Measurements from ENCODE around the gene RFNG. TPM values are rescaled to one million over a fixed set of nuclear protein-coding genes. Genes with fewer than 3 reads are reported as not detected.

The RFNG gene
- total and polyA plus RNA-seq, 2 of the 13 experiments (the other 11 are each of a cell fraction or from before 2014, with no cell fraction given), result 61.4 to 64.0 TPM

DNA sequence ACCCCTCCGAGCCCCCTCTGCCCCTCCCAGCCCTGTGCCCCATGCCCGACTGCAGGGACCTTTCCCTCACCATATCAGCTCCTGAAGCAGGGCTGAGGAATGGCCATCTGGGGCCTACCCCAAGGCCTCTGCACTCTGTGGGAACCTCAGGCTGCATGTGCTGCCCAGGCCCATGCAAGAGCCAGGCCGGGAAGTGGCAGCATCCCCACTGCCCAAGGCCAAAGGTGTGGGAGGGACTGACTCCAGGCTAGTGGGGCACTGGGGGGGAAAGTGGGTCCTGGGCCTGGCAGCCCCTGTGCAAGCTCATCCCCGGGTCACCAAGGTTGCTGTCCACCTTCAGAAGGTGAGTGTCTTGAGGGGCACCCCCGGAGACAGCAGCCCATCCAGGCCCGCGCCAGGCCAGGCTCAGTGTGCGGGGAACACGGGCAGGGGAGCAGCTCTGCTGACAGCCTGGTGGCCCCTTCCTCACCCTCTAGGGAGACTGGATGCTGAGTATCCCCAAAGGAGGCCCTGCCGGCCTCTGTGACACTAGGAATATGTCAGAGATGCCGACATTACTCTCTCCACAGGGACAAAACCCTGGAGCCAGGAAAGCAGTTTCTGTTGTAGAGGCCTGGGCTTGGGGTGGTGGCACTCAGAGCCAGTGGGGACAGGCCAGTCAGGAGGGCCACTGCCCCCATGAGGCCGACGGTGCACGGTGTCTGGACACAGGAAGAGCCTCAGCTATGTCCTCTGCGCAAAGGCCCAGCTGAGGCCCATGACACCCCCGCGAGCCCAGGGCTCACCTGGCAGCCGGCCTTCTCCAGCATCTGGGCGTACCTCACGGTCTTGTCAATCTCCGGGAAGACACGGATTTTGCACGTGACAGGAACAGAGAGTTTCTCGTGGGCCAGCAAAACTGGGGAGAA is 10.7 kb upstream of the RFNG start (continued):
- TF ChIP-seq, protein P1, sequence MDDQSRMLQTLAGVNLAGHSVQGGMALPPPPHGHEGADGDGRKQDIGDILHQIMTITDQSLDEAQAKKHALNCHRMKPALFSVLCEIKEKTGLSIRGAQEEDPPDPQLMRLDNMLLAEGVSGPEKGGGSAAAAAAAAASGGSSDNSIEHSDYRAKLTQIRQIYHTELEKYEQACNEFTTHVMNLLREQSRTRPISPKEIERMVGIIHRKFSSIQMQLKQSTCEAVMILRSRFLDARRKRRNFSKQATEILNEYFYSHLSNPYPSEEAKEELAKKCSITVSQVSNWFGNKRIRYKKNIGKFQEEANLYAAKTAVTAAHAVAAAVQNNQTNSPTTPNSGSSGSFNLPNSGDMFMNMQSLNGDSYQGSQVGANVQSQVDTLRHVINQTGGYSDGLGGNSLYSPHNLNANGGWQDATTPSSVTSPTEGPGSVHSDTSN (CRISPR knock-in tag; IDR thresholded peaks at IDR 0.05; ENCODE audit: borderline replicate concordance), result no peak
- TF ChIP-seq MZF1 (CRISPR knock-in tag; IDR thresholded peaks at IDR 0.05; ENCODE audit: borderline replicate concordance), result no peak
- TF ChIP-seq RAD21 (CRISPR knock-in tag; IDR thresholded peaks at IDR 0.05), result 0 out of 2 replicates have a peak, but pooled peaks have one; percentile 43
- TF ChIP-seq KDM5B (CRISPR knock-in tag; IDR thresholded peaks at IDR 0.05; ENCODE audit: borderline replicate concordance), result no peak
- TF ChIP-seq RORA (CRISPR knock-in tag; IDR thresholded peaks at IDR 0.05), result no peak
- peak; percentile 82 for TF ChIP-seq AGO2 (optimal IDR thresholded peaks at IDR 0.05; ENCODE audit: low read depth, low read length)
- TF ChIP-seq, protein P2, sequence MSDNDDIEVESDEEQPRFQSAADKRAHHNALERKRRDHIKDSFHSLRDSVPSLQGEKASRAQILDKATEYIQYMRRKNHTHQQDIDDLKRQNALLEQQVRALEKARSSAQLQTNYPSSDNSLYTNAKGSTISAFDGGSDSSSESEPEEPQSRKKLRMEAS (IDR thresholded peaks at IDR 0.05), result no peak
- no peak for TF ChIP-seq ATF7-NPFF (CRISPR knock-in tag; IDR thresholded peaks at IDR 0.05; ENCODE audit: low read depth)
- no peak for TF ChIP-seq ZNF607 (CRISPR knock-in tag; IDR thresholded peaks at IDR 0.05; ENCODE audit: borderline replicate concordance)
- no peak for TF ChIP-seq HHEX (CRISPR knock-in tag; IDR thresholded peaks at IDR 0.05)
- TF ChIP-seq ZNF792 (CRISPR knock-in tag; IDR thresholded peaks at IDR 0.05), result no peak
- TF ChIP-seq HDAC2 (CRISPR knock-in tag; IDR thresholded peaks at IDR 0.05), result no peak
- TF ChIP-seq ZNF768 (CRISPR knock-in tag; IDR thresholded peaks at IDR 0.05), result 0 out of 2 replicates have a peak, but pooled peaks have one; percentile 17
- TF ChIP-seq, protein P3, sequence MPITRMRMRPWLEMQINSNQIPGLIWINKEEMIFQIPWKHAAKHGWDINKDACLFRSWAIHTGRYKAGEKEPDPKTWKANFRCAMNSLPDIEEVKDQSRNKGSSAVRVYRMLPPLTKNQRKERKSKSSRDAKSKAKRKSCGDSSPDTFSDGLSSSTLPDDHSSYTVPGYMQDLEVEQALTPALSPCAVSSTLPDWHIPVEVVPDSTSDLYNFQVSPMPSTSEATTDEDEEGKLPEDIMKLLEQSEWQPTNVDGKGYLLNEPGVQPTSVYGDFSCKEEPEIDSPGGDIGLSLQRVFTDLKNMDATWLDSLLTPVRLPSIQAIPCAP (CRISPR knock-in tag; IDR thresholded peaks at IDR 0.05; ENCODE audit: low read depth), result no peak
- TF ChIP-seq MED1 (CRISPR knock-in tag; IDR thresholded peaks at IDR 0.05), result 0 out of 2 replicates have a peak, but pooled peaks have one; percentile 19
- TF ChIP-seq ZNF761 (CRISPR knock-in tag; conservative IDR thresholded peaks at IDR 0.05), result no peak
- TF ChIP-seq, protein P4, sequence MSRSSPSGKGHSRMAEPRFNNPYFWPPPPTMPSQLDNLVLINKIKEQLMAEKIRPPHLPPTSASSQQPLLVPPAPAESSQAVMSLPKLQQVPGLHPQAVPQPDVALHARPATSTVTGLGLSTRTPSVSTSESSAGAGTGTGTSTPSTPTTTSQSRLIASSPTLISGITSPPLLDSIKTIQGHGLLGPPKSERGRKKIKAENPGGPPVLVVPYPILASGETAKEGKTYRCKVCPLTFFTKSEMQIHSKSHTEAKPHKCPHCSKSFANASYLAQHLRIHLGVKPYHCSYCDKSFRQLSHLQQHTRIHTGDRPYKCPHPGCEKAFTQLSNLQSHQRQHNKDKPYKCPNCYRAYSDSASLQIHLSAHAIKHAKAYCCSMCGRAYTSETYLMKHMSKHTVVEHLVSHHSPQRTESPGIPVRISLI (CRISPR knock-in tag; IDR thresholded peaks at IDR 0.05; ENCODE audit: borderline replicate concordance), result no peak
- TF ChIP-seq ZNF335 (CRISPR knock-in tag; IDR thresholded peaks at IDR 0.05), result no peak
- no peak for TF ChIP-seq ZNF816 (CRISPR knock-in tag; IDR thresholded peaks at IDR 0.05; ENCODE audit: borderline replicate concordance)
- TF ChIP-seq HOXA3 (CRISPR knock-in tag; IDR thresholded peaks at IDR 0.05), result 0 out of 2 replicates have a peak, but pooled peaks have one; percentile 19
- no peak for TF ChIP-seq RBFOX2 (IDR thresholded peaks at IDR 0.05; ENCODE audit: low read depth, low read length)
- TF ChIP-seq ZBTB38 (CRISPR knock-in tag; IDR thresholded peaks at IDR 0.05), result no peak
- no peak for TF ChIP-seq ZFP1 (CRISPR knock-in tag; IDR thresholded peaks at IDR 0.05)
- TF ChIP-seq POLR2A (IDR thresholded peaks at IDR 0.05; ENCODE audit: insufficient read depth in 1 of 2, low read depth in 2 of 2, low read length in 2 of 2), result 0 out of 4 replicates have a peak, but pooled peaks of 1 of the 2 experiments have one; percentile 16
- TF ChIP-seq STAG1 (CRISPR knock-in tag; IDR thresholded peaks at IDR 0.05), result peak; percentile 49
